OCI-LY7 (cell line): Measurements from ENCODE around the gene RBM5.

Experiments used
- EZH2phosphoT487 ChIP-seq: fragments of 200-600 bp; sonication (generic); IDR thresholded peaks from 2 replicates; pipeline ENCODE4 v1.6.1; 2018; ENCODE audit warnings: low read depth, borderline replicate concordance, mild to moderate bottlenecking, mixed run types, antibody characterized with exemption, low read length, moderate library complexity, mixed read lengths
- TF ChIP-seq, protein P1 (sequence below): fragments of 200-600 bp; sonication (generic); conservative IDR thresholded peaks from 2 replicates; pipeline ENCODE4 v1.5.1; 2014; ENCODE audit warnings: mild to moderate bottlenecking, antibody characterized with exemption, low read length, moderate library complexity, mixed read lengths

DNA sequence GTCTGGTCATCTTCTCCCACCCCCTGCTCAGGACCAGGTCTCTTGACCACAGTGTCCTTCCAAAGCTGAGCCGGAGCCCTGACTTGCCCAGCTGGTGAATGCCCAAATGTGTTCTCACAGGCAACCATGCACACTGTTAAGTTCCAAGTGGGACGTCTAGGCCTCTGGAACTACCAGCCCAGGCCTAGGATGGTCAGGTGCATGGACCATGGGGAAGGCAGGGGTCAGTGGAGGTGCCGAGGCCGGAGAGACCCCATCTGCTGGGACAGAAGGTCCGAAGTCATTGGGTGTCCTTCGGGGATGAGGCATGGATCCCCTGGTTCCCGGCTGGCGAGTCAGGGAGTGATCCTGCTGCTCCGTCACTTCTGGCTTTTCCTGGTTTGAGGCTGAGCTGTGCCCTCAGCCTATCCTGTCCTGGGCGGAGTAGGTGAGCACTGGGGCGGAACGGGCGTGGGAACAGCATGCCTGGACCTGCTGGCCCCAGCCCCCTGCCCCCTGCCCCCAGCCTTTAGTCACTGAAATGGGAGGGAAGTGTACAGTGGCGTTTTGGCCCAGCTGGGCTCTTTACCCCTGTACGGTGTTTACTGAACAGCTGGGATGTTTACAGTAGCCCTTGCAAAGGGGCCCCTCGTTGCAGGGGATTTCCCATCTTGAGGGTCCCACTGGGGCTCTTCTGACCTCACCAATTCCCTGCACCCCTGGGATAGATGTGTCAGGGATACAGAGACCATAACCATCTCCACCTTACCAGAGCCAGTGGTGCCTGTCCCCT, 78.5 kb downstream of the RBM5 start:
- TF ChIP-seq, protein P1, sequence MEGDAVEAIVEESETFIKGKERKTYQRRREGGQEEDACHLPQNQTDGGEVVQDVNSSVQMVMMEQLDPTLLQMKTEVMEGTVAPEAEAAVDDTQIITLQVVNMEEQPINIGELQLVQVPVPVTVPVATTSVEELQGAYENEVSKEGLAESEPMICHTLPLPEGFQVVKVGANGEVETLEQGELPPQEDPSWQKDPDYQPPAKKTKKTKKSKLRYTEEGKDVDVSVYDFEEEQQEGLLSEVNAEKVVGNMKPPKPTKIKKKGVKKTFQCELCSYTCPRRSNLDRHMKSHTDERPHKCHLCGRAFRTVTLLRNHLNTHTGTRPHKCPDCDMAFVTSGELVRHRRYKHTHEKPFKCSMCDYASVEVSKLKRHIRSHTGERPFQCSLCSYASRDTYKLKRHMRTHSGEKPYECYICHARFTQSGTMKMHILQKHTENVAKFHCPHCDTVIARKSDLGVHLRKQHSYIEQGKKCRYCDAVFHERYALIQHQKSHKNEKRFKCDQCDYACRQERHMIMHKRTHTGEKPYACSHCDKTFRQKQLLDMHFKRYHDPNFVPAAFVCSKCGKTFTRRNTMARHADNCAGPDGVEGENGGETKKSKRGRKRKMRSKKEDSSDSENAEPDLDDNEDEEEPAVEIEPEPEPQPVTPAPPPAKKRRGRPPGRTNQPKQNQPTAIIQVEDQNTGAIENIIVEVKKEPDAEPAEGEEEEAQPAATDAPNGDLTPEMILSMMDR = no peak
- TF ChIP-seq EZH2phosphoT487 = no peak
